HepG2 (cell line): Measurements from ENCODE around the gene EFNA3. TPM values are rescaled to one million over a fixed set of nuclear protein-coding genes. Genes with fewer than 3 reads are reported as not detected.

Source experiments
- ELF1 ChIP-seq: sonication (generic); formaldehyde crosslinking; IDR thresholded peaks from 2 replicates; pipeline ENCODE4 v1.4.0; 2020; ENCODE audit warnings: missing genetic modification reagents
- FOXP1 ChIP-seq, 2 experiments: fragments of 450-650 bp in 1 of 2; IDR thresholded peaks; 2 replicates each; pipeline ENCODE4 v1.6.1; 2017 to 2018; ENCODE audit warnings: antibody characterized with exemption in 1 of 2
- HOXA5 ChIP-seq: sonication (generic); formaldehyde crosslinking; IDR thresholded peaks from 2 replicates; pipeline ENCODE4 v1.4.0; 2020; ENCODE audit warnings: missing genetic modification reagents
- NRL ChIP-seq: sonication (generic); formaldehyde crosslinking; IDR thresholded peaks from 2 replicates; pipeline ENCODE4 v1.5.0; 2020; ENCODE audit warnings: missing genetic modification reagents, mild to moderate bottlenecking, moderate library complexity, borderline replicate concordance
- RAD51 ChIP-seq: fragments of 450-650 bp; IDR thresholded peaks from 2 replicates; pipeline ENCODE4 v1.6.1; 2016; ENCODE audit warnings: borderline replicate concordance
- ZNF556 ChIP-seq: sonication (generic); formaldehyde crosslinking; IDR thresholded peaks from 2 replicates; pipeline ENCODE4 v1.4.0; 2020; ENCODE audit warnings: mild to moderate bottlenecking, missing genetic modification reagents, borderline replicate concordance
- ZNF564 ChIP-seq: sonication (generic); formaldehyde crosslinking; IDR thresholded peaks from 2 replicates; pipeline ENCODE4 v1.8.1; 2023; ENCODE audit warnings: mild to moderate bottlenecking, missing genetic modification reagents
- ZNF816 ChIP-seq: sonication (generic); formaldehyde crosslinking; IDR thresholded peaks from 2 replicates; pipeline ENCODE4 v1.8.0; 2022; ENCODE audit warnings: missing genetic modification reagents, mild to moderate bottlenecking, borderline replicate concordance
- ZZZ3 ChIP-seq: sonication (generic); formaldehyde crosslinking; IDR thresholded peaks from 2 replicates; pipeline ENCODE4 v1.4.0; 2020; ENCODE audit warnings: missing genetic modification reagents, mild to moderate bottlenecking, borderline replicate concordance
- polyA plus RNA-seq, 8 experiments: library from polyadenylated mRNA; depleted of rRNA in 3 of 8; stranded (reverse) in 7 of 8; unstranded in 1 of 8; fragments of >200 nt; fragmentation: Illumina TruSeq in 4 of 8; extraction: Trizol in 4 of 8; gene quantifications; 2 replicates each; pipeline versions ENCODE4 v1.2.1 to v1.2.3, GENCODE V29; 2011 to 2016; ENCODE audit warnings: low read depth in 4 of 8, missing spikeins in 1 of 8, mixed read lengths in 1 of 8; ENCODE audit not compliant: insufficient read depth in 1 of 8
- total RNA-seq, 5 experiments: library from RNA; depleted of rRNA; stranded (reverse); fragments of >200 nt; fragmentation: Illumina TruSeq; extraction: Trizol; gene quantifications; 2 replicates each; pipeline ENCODE4 v1.2.3, GENCODE V29; 2016; ENCODE audit warnings: low read depth in 1 of 5
- TF ChIP-seq, protein P1 (sequence below): sonication (generic); formaldehyde crosslinking; IDR thresholded peaks from 2 replicates; pipeline ENCODE4 v1.5.1; 2020; ENCODE audit warnings: mild to moderate bottlenecking, missing genetic modification reagents, moderate library complexity
- TF ChIP-seq, protein P2 (sequence below): sonication (generic); formaldehyde crosslinking; IDR thresholded peaks from 2 replicates; pipeline ENCODE4 v1.8.1; 2022; ENCODE audit warnings: mild to moderate bottlenecking, missing genetic modification reagents
- TF ChIP-seq, protein P3 (sequence below): sonication (generic); formaldehyde crosslinking; IDR thresholded peaks from 2 replicates; pipeline ENCODE4 v1.4.0; 2020; ENCODE audit warnings: missing genetic modification reagents
- TF ChIP-seq, protein P4 (sequence below), 2 experiments: sonication (generic) in 1 of 2; formaldehyde crosslinking in 1 of 2; IDR thresholded peaks; 2 replicates each; pipeline versions ENCODE4 v1.4.0 to v1.6.1; 2016 to 2020; ENCODE audit warnings: borderline replicate concordance in 1 of 2, low read depth in 1 of 2, mild to moderate bottlenecking in 1 of 2, missing genetic modification reagents in 1 of 2

The EFNA3 gene
- total and polyA plus RNA-seq, 2 of the 13 experiments (the other 11 are each of a cell fraction or from before 2014, with no cell fraction given): 1.0 to 5.7 TPM

DNA sequence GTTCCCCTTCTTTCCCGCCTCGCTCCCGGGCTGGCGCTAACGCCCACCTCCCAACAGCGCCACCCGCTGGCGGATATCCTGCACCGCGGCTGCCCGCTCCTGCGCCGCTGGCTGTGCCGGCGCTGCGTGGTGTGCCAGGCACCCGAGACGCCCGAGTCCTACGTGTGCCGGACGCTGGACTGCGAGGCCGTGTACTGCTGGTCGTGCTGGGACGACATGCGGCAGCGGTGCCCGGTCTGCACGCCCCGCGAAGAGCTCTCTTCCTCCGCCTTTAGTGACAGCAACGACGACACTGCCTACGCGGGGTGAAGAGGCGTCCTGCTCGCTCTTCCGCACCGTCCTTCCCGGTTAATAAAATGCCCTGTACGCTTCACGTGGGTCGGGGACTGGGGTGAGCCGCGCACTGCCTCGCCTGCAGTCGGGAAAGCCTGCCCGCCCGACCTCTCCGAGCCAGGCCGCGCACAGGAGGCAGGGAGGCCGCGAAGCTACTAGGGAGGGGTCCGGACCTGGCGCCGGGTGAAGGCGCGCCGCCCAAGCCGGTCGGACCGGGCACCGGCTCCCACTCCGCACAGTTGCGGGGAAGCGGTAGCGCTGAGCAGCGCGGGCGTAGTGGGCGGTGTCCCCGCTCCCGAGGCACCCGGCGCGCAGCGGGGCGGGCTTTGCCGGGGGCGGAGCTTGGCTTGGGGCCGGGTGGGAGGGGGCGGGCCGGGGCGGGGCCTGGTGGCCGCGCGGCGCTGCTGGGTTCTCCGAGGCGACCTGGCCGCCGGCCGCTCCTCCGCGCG lies 27.9 kb upstream of the EFNA3 start, which contains the start of gene ADAM15 (continued):
- TF ChIP-seq, protein P1, sequence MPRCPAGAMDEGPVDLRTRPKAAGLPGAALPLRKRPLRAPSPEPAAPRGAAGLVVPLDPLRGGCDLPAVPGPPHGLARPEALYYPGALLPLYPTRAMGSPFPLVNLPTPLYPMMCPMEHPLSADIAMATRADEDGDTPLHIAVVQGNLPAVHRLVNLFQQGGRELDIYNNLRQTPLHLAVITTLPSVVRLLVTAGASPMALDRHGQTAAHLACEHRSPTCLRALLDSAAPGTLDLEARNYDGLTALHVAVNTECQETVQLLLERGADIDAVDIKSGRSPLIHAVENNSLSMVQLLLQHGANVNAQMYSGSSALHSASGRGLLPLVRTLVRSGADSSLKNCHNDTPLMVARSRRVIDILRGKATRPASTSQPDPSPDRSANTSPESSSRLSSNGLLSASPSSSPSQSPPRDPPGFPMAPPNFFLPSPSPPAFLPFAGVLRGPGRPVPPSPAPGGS: peak; percentile 67; the same call in 1 of the 2 replicates
- TF ChIP-seq, protein P2, sequence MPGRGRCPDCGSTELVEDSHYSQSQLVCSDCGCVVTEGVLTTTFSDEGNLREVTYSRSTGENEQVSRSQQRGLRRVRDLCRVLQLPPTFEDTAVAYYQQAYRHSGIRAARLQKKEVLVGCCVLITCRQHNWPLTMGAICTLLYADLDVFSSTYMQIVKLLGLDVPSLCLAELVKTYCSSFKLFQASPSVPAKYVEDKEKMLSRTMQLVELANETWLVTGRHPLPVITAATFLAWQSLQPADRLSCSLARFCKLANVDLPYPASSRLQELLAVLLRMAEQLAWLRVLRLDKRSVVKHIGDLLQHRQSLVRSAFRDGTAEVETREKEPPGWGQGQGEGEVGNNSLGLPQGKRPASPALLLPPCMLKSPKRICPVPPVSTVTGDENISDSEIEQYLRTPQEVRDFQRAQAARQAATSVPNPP (CRISPR knock-in tag): 0 out of 2 replicates have a peak, but pooled peaks have one; percentile 6
- TF ChIP-seq ZZZ3 (CRISPR knock-in tag) (no peak), ZNF564 (CRISPR knock-in tag) (0 out of 2 replicates have a peak, but pooled peaks have one; percentile 77), FOXP1 (IDR thresholded peaks at IDR 0.05) (no peak), FOXP1 (CRISPR knock-in tag; IDR thresholded peaks at IDR 0.05) (no peak), NRL (no peak; the same call in none of the 2 replicates), ZNF556 (CRISPR knock-in tag) (peak; percentile 75; the same call in 1 of the 2 replicates), ELF1 (peak; percentile 21), ZNF816 (CRISPR knock-in tag) (peak; percentile 9; the same call in 1 of the 2 replicates), HOXA5 (CRISPR knock-in tag) (peak; percentile 22; the same call in 1 of the 2 replicates), RAD51 (no peak)
- TF ChIP-seq, protein P3, sequence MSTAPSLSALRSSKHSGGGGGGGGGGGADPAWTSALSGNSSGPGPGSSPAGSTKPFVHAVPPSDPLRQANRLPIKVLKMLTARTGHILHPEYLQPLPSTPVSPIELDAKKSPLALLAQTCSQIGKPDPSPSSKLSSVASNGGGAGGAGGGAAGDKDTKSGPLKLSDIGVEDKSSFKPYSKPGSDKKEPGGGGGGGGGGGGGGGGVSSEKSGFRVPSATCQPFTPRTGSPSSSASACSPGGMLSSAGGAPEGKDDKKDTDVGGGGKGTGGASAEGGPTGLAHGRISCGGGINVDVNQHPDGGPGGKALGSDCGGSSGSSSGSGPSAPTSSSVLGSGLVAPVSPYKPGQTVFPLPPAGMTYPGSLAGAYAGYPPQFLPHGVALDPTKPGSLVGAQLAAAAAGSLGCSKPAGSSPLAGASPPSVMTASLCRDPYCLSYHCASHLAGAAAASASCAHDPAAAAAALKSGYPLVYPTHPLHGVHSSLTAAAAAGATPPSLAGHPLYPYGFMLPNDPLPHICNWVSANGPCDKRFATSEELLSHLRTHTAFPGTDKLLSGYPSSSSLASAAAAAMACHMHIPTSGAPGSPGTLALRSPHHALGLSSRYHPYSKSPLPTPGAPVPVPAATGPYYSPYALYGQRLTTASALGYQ (CRISPR knock-in tag): no peak
- TF ChIP-seq, protein P4, sequence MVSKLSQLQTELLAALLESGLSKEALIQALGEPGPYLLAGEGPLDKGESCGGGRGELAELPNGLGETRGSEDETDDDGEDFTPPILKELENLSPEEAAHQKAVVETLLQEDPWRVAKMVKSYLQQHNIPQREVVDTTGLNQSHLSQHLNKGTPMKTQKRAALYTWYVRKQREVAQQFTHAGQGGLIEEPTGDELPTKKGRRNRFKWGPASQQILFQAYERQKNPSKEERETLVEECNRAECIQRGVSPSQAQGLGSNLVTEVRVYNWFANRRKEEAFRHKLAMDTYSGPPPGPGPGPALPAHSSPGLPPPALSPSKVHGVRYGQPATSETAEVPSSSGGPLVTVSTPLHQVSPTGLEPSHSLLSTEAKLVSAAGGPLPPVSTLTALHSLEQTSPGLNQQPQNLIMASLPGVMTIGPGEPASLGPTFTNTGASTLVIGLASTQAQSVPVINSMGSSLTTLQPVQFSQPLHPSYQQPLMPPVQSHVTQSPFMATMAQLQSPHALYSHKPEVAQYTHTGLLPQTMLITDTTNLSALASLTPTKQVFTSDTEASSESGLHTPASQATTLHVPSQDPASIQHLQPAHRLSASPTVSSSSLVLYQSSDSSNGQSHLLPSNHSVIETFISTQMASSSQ (IDR thresholded peaks at IDR 0.05; ENCODE audit: low read depth): no peak
- TF ChIP-seq, protein P4 (CRISPR knock-in tag; IDR thresholded peaks at IDR 0.05; ENCODE audit: borderline replicate concordance): peak; percentile 38; the same call in 1 of the 2 replicates
